Smooth muscle cell (in vitro differentiated cells): ENCODE results near the gene RHBDF2. TPM values are rescaled to one million over a fixed set of nuclear protein-coding genes. Genes with fewer than 3 reads are reported as not detected.

Experiments used
- DNase-seq: peaks from one replicate; lab custom pipeline; 2025; ENCODE audit not compliant: unreplicated experiment; lab: John Stamatoyannopoulos, UW
- H2AFZ ChIP-seq: fragments of 200-600 bp; sonication (generic); 2 replicates; pipeline ENCODE4 v1.6.0; 2016; ENCODE audit warnings: antibody characterized with exemption, low read depth, mild to moderate bottlenecking
- H3F3A ChIP-seq: fragments of 200-600 bp; sonication (generic); 2 replicates; pipeline ENCODE4 v1.6.0; 2017; ENCODE audit warnings: antibody characterized with exemption, low read depth
- H3K27ac ChIP-seq: fragments of 200-600 bp; sonication (generic); 2 replicates; pipeline ENCODE4 v1.5.1; 2016; ENCODE audit warnings: low read depth, mild to moderate bottlenecking
- H3K27me3 ChIP-seq: fragments of 200-600 bp; sonication (generic); 2 replicates; pipeline ENCODE4 v1.6.1; 2016; ENCODE audit warnings: low read depth, mild to moderate bottlenecking
- H3K36me3 ChIP-seq: fragments of 200-600 bp; sonication (generic); 2 replicates; pipeline ENCODE4 v1.5.1; 2016; ENCODE audit warnings: low read depth
- H3K4me1 ChIP-seq: fragments of 200-600 bp; sonication (generic); 2 replicates; pipeline ENCODE4 v1.5.1; 2016; ENCODE audit warnings: low read depth
- H3K4me2 ChIP-seq: fragments of 200-600 bp; sonication (generic); 2 replicates; pipeline ENCODE4 v1.6.0; 2016; ENCODE audit warnings: mild to moderate bottlenecking
- H3K4me3 ChIP-seq: fragments of 200-600 bp; sonication (generic); 2 replicates; pipeline ENCODE4 v1.5.1; 2016; ENCODE audit warnings: mild to moderate bottlenecking
- H3K79me2 ChIP-seq: fragments of 200-600 bp; sonication (generic); 2 replicates; pipeline ENCODE4 v1.6.0; 2016; ENCODE audit warnings: low read depth, mild to moderate bottlenecking
- H3K9ac ChIP-seq: fragments of 200-600 bp; sonication (generic); 2 replicates; pipeline ENCODE4 v1.6.0; 2016; ENCODE audit warnings: low read depth
- H3K9me3 ChIP-seq: fragments of 200-600 bp; sonication (generic); replicated peaks from 2 replicates; pipeline ENCODE4 v1.5.1; 2016; ENCODE audit warnings: low read depth
- H4K20me1 ChIP-seq: fragments of 200-600 bp; sonication (generic); 2 replicates; pipeline ENCODE4 v1.6.0; 2016; ENCODE audit warnings: low read depth
- CTCF ChIP-seq: fragments of 200-600 bp; sonication (generic); IDR thresholded peaks from 2 replicates; pipeline ENCODE4 v1.5.1; 2017; ENCODE audit warnings: borderline replicate concordance, mild to moderate bottlenecking, antibody characterized with exemption; ENCODE audit not compliant: insufficient read depth, poor library complexity, severe bottlenecking
- WGBS: methylation state at CpG from one replicate; pipeline ENCODE4 v1.1.7; 2016; ENCODE audit warnings: low lambda C conversion rate; 5-methylcytosine and 5-hydroxymethylcytosine counted together
- polyA plus RNA-seq: library from polyadenylated mRNA; unstranded; fragments of >200 nt; fragmentation: Nextera tagmentation; extraction: Ambion mirVana; gene quantifications from 2 replicates; pipeline ENCODE4 v1.2.1, GENCODE V29; 2016
- total RNA-seq: library from RNA; depleted of rRNA; stranded (reverse); fragments of >200 nt; gene quantifications from 2 replicates; pipeline ENCODE4 v1.2.3, GENCODE V29; 2014

Gene RHBDF2
- total and polyA plus RNA-seq, 2 experiments from 2014 or later, result 12.2 to 20.5 TPM

GRCh38 chr17:76500074-76500746 lies 1.0 kb downstream of the RHBDF2 start:
- DNase-seq, result no peak
- no peak overlapping the region for H3K27ac ChIP-seq
- no peak overlapping the region for H2AFZ ChIP-seq
- H3K4me1 ChIP-seq, result peaks cover 16% of the 10 kb centered on the region
- H4K20me1 ChIP-seq, result peaks cover 14% of the 10 kb centered on the region
- no peaks in the 10 kb centered on the region for H3F3A ChIP-seq
- H3K4me3 ChIP-seq, result peak overlapping the region; percentile 67
- peak overlapping the region; percentile 94 for H3K4me2 ChIP-seq
- peak overlapping the region; percentile 33 for H3K9ac ChIP-seq
- H3K27me3 ChIP-seq, result no peaks in the 10 kb centered on the region
- WGBS, result 50% methylated on average over 17 of the region's 17 CpGs
- H3K79me2 ChIP-seq, result no peaks in the 10 kb centered on the region
- no peaks in the 10 kb centered on the region for H3K36me3 ChIP-seq
- TF ChIP-seq CTCF, result no peak
- H3K9me3 ChIP-seq, result no peaks in the 10 kb centered on the region

GRCh38 chr17:76499267-76499667 lies 2.0 kb downstream of the RHBDF2 start:
- Histone ChIP-seq H3K27me3 (no peaks in the 10 kb centered on the region), H2AFZ (no peak overlapping the region), H3K36me3 (no peaks in the 10 kb centered on the region), H3F3A (no peaks in the 10 kb centered on the region), H3K9me3 (no peaks in the 10 kb centered on the region), H3K79me2 (no peaks in the 10 kb centered on the region), H3K4me3 (no peak overlapping the region), H3K27ac (no peak overlapping the region), H3K9ac (no peak overlapping the region), H4K20me1 (peaks cover 14% of the 10 kb centered on the region), H3K4me1 (peaks cover 16% of the 10 kb centered on the region), H3K4me2 (peak overlapping the region; percentile 42)
- WGBS, result 80% methylated on average over 5 of the region's 5 CpGs
- no peak for DNase-seq
- TF ChIP-seq CTCF, result no peak

- WGBS, result 85% methylated on average over 3 of the region's 4 CpGs
- Histone ChIP-seq H3K9me3 (no peaks in the 10 kb centered on the region), H3K79me2 (no peaks in the 10 kb centered on the region), H4K20me1 (peaks cover 14% of the 10 kb centered on the region), H3K4me1 (peaks cover 16% of the 10 kb centered on the region), H3K4me2 (no peak overlapping the region), H3K27ac (peak overlapping the region; percentile 81), H3K27me3 (no peaks in the 10 kb centered on the region), H3K4me3 (no peak overlapping the region), H2AFZ (no peak overlapping the region), H3F3A (no peaks in the 10 kb centered on the region), H3K36me3 (no peaks in the 10 kb centered on the region), H3K9ac (peak overlapping the region; percentile 55)
- no peak for TF ChIP-seq CTCF
- DNase-seq, result no peak
These were observed 2.4 kb downstream of the RHBDF2 start for GRCh38 chr17:76498876-76499251.
